Measurements from ENCODE around the gene PRR29. TPM values are rescaled to one million over a fixed set of nuclear protein-coding genes. Genes with fewer than 3 reads are reported as not detected.
A peak's percentile ranks its signal among the peaks of the same experiment; 100 is the strongest.
"Not testable (repeated sequence)": the region's sequence is repeated elsewhere in the genome, so short reads cannot be mapped to it uniquely, and the experiment has no call there.

PRR29 gene
- total RNA-seq, 1 donor from 2014 or later: 0.17 TPM

DNA sequence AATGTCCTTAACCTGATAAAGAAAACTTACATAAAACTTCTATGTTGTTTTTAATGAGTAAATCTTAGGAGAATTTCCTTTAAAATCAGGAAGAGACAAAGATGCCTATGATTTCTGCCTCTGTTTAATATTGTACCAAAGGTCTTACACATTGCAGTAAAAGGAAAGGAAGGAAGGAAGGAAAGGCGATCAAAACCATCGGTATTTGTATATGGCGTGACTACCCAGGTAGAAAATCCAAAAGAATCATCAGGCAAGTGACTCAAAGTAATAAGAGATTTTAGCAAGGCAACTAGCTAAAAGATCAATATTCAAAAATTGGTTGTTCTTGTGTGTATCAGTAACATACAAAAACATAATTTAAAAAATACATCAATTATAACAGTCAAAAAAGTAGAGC lies 18.8 kb downstream of the PRR29 start:
- no peak for DNase-seq (ENCODE audit: low read depth)
- H3K4me3 ChIP-seq (ENCODE audit: low read depth, low read length): no peak overlapping the region

GRCh38 chr17:64017381-64017980 lies 19.3 kb downstream of the PRR29 start:
- DNase-seq (ENCODE audit: low read depth): no peak
- H3K4me3 ChIP-seq (ENCODE audit: low read depth, low read length): no peak overlapping the region
- no peak for TF ChIP-seq CTCF (conservative IDR thresholded peaks at IDR 0.05; ENCODE audit: low read depth, low read length)

More for the DNA sequence above, 18.8 kb downstream of the PRR29 start:
- no peak for TF ChIP-seq CTCF (conservative IDR thresholded peaks at IDR 0.05; ENCODE audit: low read depth, low read length)

DNA sequence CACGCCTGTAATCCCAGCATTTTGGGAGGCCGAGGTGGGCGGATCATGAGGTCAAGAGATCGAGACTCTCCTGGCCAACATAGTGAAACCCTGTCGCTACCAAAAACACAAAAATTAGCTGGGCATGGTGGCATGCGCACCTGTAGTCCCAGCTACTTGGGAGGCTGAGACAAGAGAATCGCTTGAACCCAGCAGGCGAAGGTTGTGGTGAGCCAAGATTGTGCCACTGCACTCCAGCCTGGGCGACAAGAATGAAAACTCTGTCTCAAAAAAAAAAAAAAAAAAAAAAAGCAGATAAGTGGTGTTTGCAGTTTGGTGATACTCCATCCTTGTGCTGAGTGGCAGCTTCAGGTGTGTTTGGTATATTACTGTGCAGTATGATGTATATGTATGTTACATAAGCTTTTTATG lies 21.4 kb downstream of the PRR29 start:
- not testable (repeated sequence) for H3K4me3 ChIP-seq (ENCODE audit: low read depth, low read length); DNase-seq (ENCODE audit: low read depth)

DNA sequence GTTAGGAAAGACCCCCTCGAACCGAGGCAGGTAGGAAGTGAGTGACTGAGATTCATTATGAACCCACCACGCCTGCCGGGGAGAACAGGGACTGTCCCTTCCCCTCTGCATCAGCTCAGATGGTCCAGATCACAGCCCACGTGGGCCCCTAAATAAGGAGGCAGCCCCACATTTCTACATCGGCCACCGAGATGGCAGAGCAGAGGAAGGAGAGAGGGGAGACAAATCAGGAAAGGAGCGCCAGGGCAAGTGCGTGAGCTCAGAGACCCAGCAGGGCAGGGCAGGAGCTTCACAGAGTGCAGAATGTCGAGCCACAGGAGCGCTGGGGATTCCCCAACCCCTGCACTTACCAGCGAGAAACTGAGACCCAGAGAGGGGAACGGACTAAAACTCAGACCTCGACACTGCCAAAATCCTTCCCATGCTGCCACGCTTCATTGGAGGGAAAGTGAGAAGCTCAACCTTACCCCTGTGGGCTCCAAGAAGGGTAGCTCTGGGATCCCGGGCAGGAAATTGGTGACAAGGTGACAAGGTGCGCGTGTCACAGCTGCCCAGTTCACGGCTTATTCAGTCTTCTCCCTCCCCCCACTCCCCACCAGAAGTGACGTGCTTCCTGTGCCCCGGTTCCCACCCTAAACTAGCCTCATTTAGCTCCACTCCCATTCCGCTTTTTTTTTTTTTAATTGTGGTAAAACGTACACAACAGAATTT lies 22.1 kb downstream of the PRR29 start, which contains the start of gene ICAM2:
Gene ICAM2, minus strand, starts transcription at position 578 of the 711 bp plus-strand sequence. CDS start 13,942 bp downstream, outside the sequence.
- no peak for DNase-seq (ENCODE audit: low read depth)
- TF ChIP-seq CTCF (conservative IDR thresholded peaks at IDR 0.05; ENCODE audit: low read depth, low read length): no peak
- peak within 1 kb of the TSS; percentile 55 for H3K4me3 ChIP-seq (ENCODE audit: low read depth, low read length)

DNA sequence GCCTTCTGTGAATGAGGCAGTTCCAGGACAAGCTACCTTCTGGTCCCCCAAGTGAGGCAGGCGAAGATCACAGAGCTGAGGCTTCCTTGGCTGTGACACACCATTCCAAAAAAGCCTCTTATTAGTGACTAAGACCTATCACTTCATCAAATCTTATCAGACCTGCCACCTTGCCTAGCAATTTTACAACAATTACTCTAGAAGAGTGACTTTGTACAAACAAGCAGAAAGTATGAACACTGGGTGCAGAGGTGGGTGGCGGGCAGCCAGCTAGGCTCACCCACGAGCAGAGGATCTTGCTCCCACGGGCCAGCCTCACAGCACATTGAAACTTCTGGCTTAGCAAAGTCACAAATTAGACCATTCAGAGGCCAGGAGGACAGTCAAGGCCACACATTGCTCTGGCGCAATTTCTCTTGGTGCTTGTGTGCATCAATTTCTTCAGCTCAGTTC lies 24.5 kb downstream of the PRR29 start:
- no peak for DNase-seq (ENCODE audit: low read depth)

GRCh38 chr17:64024215-64024654 lies 26.1 kb downstream of the PRR29 start:
- TF ChIP-seq CTCF (conservative IDR thresholded peaks at IDR 0.05; ENCODE audit: low read depth, low read length): no peak
- no peak for DNase-seq (ENCODE audit: low read depth)
- no peak overlapping the region for H3K4me3 ChIP-seq (ENCODE audit: low read depth, low read length)

More for the DNA sequence above, 24.5 kb downstream of the PRR29 start:
- no peak overlapping the region for H3K4me3 ChIP-seq (ENCODE audit: low read depth, low read length)
- no peak for TF ChIP-seq CTCF (conservative IDR thresholded peaks at IDR 0.05; ENCODE audit: low read depth, low read length)

GRCh38 chr17:64024781-64025731 lies 26.9 kb downstream of the PRR29 start:
- no peak for DNase-seq (ENCODE audit: low read depth)
- H3K4me3 ChIP-seq (ENCODE audit: low read depth, low read length): no peak overlapping the region
- TF ChIP-seq CTCF (conservative IDR thresholded peaks at IDR 0.05; ENCODE audit: low read depth, low read length): no peak

Measured in epithelial cell of proximal tubule (primary cell).